A673 (cell line): ENCODE measurements around the gene DPP10. TPM values are rescaled to one million over a fixed set of nuclear protein-coding genes. Genes with fewer than 3 reads are reported as not detected.

Source experiments
- BruUV-seq: library from RNA; stranded (reverse); fragments of 400-500 nt; replicated peaks from 2 replicates; lab custom pipeline; 2021; lab: Mats Ljungman, UMichigan
- CTCF ChIA-PET: fragments of 300-600 bp; sonication (Branson Sonifier 250); formaldehyde crosslinking; loops from one replicate; lab custom pipeline; 2022; ENCODE audit warnings: antibody characterized with exemption; lab: Charles Lee
- POLR2A ChIA-PET: fragments of 300-600 bp; sonication (Branson Sonifier 250); formaldehyde crosslinking; loops from one replicate; lab custom pipeline; 2022; ENCODE audit warnings: antibody characterized with exemption; ENCODE audit not compliant: low non-redundant PET; lab: Charles Lee
- DNase-seq: peaks from one replicate; pipeline ENCODE4 v3.0.0-alpha.2; 2015; ENCODE audit warnings: low spot score
- H3K27ac ChIP-seq: fragments of 200-600 bp; sonication (generic); 2 replicates; pipeline ENCODE4 v1.5.1; 2016; ENCODE audit warnings: mixed run types, low read depth, mild to moderate bottlenecking, mixed read lengths, antibody characterized with exemption, low read length; ENCODE audit not compliant: poor library complexity, severe bottlenecking
- H3K27me3 ChIP-seq: fragments of 200-600 bp; sonication (generic); replicated peaks from 2 replicates; pipeline ENCODE4 v1.6.1; 2017; ENCODE audit warnings: mixed run types, low read depth, mild to moderate bottlenecking, mixed read lengths, antibody characterized with exemption, low read length; ENCODE audit not compliant: insufficient read depth, poor library complexity
- H3K36me3 ChIP-seq: fragments of 200-600 bp; sonication (generic); 2 replicates; pipeline ENCODE4 v1.6.1; 2016; ENCODE audit warnings: mixed run types, mild to moderate bottlenecking, mixed read lengths, antibody characterized with exemption, low read length; ENCODE audit not compliant: insufficient read depth, poor library complexity, severe bottlenecking
- H3K4me1 ChIP-seq: fragments of 200-600 bp; sonication (generic); 2 replicates; pipeline ENCODE4 v1.6.1; 2017; ENCODE audit warnings: mixed run types, mild to moderate bottlenecking, mixed read lengths, antibody characterized with exemption, low read length; ENCODE audit not compliant: insufficient read depth, poor library complexity, severe bottlenecking
- H3K4me3 ChIP-seq: fragments of 200-600 bp; sonication (generic); 2 replicates; pipeline ENCODE4 v1.5.1; 2016; ENCODE audit warnings: low read depth, mixed run types, mild to moderate bottlenecking, mixed read lengths, low read length; ENCODE audit not compliant: poor library complexity, severe bottlenecking
- H3K9me3 ChIP-seq: fragments of 200-600 bp; sonication (generic); 2 replicates; pipeline ENCODE4 v1.6.1; 2016; ENCODE audit warnings: mixed run types, low read depth, mild to moderate bottlenecking, mixed read lengths, antibody characterized with exemption, low read length; ENCODE audit not compliant: poor library complexity, severe bottlenecking
- EZH2 ChIP-seq: fragments of 200-600 bp; sonication (generic); IDR thresholded peaks from 2 replicates; pipeline ENCODE4 v1.6.1; 2017; ENCODE audit warnings: borderline replicate concordance, low read depth, mild to moderate bottlenecking, mixed read lengths, antibody characterized with exemption, low read length; ENCODE audit not compliant: poor library complexity, severe bottlenecking
- intact Hi-C: fragments of 100-400 bp; cut with micrococcal nuclease; formaldehyde crosslinking; loops from one replicate; pipeline ENCODE4 v1.10.0; 2022; ENCODE audit not compliant: unreplicated experiment
- total RNA-seq: library from RNA; stranded (reverse); gene quantifications from 2 replicates; pipeline ENCODE4 v1.2.3, GENCODE V29; 2021
- TF ChIP-seq, protein P1 (sequence below): fragments of 300-800, 200-600 bp; sonication (generic); conservative IDR thresholded peaks from 2 replicates; pipeline ENCODE4 v1.5.1; 2017; ENCODE audit warnings: low read depth, mild to moderate bottlenecking, antibody characterized with exemption, low read length, moderate library complexity, mixed read lengths

DPP10 gene
- total RNA-seq, 1 experiment from 2014 or later: not detected

DNA sequence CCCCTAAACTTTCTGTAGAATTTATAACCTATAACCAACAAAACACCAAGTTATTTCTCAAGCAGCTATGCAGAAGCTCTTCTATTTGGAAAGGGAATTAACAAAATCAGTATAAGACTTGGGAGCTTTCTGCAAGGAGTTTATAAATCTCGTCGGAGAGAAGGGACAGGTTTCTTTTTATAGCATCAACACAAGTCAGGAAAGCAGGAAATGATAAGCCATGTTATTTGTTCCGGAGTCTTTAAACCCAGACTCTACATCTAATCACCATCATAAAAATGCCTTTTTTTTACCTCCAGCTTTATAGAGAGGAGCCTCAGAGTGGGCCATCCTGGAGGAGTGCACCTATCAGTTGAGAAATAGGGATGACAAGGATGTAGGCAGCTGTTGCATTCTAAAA lies 137.1 kb downstream of the DPP10 start:
- no peaks in the 10 kb centered on the region for H3K36me3 ChIP-seq
- ChIA-PET POLR2A (no interaction called here), CTCF (no interaction called here)
- no TSS peak for BruUV-seq
- H3K27ac ChIP-seq: no peak overlapping the region
- H3K9me3 ChIP-seq: no peaks in the 10 kb centered on the region
- no peak overlapping the region for H3K4me3 ChIP-seq
- no peak for DNase-seq
- TF ChIP-seq, protein P1, sequence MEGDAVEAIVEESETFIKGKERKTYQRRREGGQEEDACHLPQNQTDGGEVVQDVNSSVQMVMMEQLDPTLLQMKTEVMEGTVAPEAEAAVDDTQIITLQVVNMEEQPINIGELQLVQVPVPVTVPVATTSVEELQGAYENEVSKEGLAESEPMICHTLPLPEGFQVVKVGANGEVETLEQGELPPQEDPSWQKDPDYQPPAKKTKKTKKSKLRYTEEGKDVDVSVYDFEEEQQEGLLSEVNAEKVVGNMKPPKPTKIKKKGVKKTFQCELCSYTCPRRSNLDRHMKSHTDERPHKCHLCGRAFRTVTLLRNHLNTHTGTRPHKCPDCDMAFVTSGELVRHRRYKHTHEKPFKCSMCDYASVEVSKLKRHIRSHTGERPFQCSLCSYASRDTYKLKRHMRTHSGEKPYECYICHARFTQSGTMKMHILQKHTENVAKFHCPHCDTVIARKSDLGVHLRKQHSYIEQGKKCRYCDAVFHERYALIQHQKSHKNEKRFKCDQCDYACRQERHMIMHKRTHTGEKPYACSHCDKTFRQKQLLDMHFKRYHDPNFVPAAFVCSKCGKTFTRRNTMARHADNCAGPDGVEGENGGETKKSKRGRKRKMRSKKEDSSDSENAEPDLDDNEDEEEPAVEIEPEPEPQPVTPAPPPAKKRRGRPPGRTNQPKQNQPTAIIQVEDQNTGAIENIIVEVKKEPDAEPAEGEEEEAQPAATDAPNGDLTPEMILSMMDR: no peak
- TF ChIP-seq EZH2: no peak
- intact Hi-C loops: no loop called here
- no peaks in the 10 kb centered on the region for H3K27me3 ChIP-seq
- H3K4me1 ChIP-seq: no peaks in the 10 kb centered on the region

DNA sequence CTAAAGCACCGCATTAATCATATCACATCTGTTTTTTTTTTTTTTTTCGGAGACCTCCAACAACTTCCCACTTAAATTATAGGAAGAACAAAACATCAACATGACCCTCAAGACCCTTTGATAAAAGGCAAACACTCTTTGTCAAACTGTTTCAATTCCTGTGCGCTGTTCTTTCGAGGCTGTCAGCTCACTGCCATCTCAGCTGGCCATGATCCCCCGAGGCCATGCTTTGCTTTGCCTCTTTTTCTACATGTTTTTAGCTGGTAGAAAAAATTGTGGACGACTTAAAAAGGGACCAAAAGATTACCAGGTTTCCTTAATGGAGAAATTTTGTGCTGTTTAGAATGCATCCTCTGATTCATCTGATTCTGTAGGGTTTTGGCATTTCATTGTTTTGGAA lies 138.2 kb downstream of the DPP10 start:
- intact Hi-C loops: no loop called here
- H3K9me3 ChIP-seq: no peaks in the 10 kb centered on the region
- no peaks in the 10 kb centered on the region for H3K36me3 ChIP-seq
- BruUV-seq: no TSS peak
- ChIA-PET POLR2A (no interaction called here), CTCF (no interaction called here)
- no peak for DNase-seq
- H3K27me3 ChIP-seq: no peaks in the 10 kb centered on the region
- no peak overlapping the region for H3K27ac ChIP-seq
- no peaks in the 10 kb centered on the region for H3K4me1 ChIP-seq
- TF ChIP-seq, protein P1: no peak
- no peak for TF ChIP-seq EZH2
- H3K4me3 ChIP-seq: no peak overlapping the region

DNA sequence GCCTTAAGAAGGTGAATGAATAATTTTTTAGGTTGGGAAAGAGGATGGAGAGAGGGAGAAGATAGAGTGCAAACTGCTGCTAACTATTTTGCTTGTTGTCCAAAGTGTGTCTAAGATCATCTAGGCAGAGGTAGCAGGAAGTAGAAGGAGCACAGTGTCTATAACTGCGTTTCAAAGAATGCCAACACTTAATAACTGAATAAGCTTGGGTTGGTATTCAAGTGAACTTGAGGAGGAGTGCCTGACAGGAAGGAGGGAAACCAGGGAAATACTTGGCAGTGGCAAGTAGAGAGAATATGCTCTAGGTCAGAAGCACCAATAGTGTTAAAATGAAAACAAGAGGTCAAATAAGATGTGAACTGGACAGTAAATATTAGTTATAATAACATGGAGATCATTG lies 155.9 kb downstream of the DPP10 start:
- H3K27ac ChIP-seq: no peak overlapping the region
- no peak overlapping the region for H3K4me3 ChIP-seq
- no peak for DNase-seq
- H3K36me3 ChIP-seq: no peaks in the 10 kb centered on the region
- H3K4me1 ChIP-seq: no peaks in the 10 kb centered on the region
- no peaks in the 10 kb centered on the region for H3K9me3 ChIP-seq
- no peak for TF ChIP-seq EZH2
- TF ChIP-seq, protein P1: no peak
- H3K27me3 ChIP-seq: no peaks in the 10 kb centered on the region
- intact Hi-C loops: no loop called here
- ChIA-PET POLR2A (no interaction called here), CTCF (no interaction called here)
- no TSS peak for BruUV-seq
